ENCODE measurements around the gene NRP2.

The NRP2 gene

GRCh38 chr2:205709319-205709718, 27.0 kb downstream of the NRP2 start:
- no peak for DNase-seq (ENCODE audit: low read depth in 2 of 2)

- DNase-seq (ENCODE audit: low read depth in 2 of 2) = no peak
These were observed 30.2 kb downstream of the NRP2 start for GRCh38 chr2:205712508-205712907.

DNA sequence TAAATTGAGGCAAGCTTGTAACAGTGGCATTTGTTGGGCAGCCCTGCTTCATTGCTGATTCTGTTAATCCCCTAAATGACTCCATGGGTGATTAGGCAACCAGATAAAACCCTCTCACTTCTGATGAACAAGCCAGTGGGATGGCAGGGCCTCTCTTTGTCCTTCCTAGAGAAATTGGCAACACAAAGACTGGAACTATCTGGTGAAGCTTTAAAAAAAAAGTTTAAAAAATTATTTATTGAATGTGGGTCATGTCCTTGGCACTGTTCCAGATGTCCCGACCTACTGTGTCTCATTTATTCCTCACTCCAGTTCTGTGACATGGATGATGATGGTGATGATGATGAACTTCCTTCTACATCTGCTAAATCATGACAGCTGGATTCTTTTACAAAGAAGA, 30.8 kb downstream of the NRP2 start:
- no peak for DNase-seq (ENCODE audit: low read depth in 2 of 2)

DNA sequence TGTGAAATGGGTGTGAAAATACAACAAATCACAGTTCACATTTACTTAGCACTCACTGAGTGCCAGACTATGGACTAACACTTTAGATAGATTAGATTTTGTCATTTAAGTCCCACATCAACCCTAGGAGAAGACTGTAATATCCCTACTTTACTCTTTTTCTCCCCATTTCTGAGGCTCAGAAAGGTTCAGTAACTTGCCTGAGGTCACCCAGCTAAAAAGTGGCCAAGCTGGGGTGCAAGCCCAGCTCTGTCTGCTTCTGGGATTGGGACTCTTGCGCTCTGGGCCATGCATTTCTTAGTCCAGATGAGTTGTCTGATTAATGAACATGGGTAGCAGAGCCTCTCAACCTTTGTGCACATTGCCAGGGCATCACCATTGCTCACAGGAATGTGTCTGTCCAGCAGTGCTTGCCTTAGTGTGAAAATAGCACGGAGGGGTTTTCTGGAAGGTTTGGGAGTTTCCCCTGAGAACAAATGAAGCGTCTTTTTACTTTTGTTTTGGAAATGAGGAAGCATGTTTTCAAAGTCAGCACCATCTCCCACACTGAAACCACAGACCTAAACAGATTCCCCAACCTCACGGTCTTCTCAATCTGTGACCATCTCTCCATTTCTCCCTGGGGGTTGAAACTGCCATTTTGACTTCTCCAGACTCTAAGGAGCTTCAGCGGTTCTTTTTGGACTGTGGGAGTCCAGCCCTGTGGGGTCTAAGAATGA, 31.9 kb downstream of the NRP2 start:
- no peak for DNase-seq (ENCODE audit: low read depth in 2 of 2)

GRCh38 chr2:205714789-205715720, 32.8 kb downstream of the NRP2 start:
- DNase-seq (ENCODE audit: low read depth in 2 of 2) = no peak

- no peak for DNase-seq (ENCODE audit: low read depth in 2 of 2)
These were observed 33.7 kb downstream of the NRP2 start for GRCh38 chr2:205715831-205716525.

- DNase-seq (ENCODE audit: low read depth in 2 of 2) = no peak
These were observed 35.0 kb downstream of the NRP2 start for GRCh38 chr2:205717175-205717846.

GRCh38 chr2:205717999-205718398, 35.7 kb downstream of the NRP2 start:
- no peak for DNase-seq (ENCODE audit: low read depth in 2 of 2)

DNA sequence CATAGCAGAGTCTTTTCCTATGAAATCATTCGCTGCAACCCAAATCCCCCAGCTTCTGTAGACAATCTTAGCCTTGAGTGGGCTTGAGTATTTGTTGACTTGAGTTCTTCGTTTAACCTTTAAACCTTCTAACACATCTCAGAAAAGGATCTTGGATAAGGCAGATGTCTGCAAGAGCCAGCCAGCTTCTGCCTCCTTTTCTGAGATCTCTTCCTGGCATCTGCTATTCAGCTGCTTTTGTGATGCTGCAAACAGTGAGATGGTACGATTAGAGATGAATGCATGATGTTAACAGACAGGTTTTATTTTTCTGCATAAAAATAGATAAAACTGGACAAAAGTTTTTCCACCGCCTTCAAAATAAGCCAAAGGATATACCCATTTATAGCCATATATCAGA, 37.5 kb downstream of the NRP2 start:
- no peak for DNase-seq (ENCODE audit: low read depth in 2 of 2)

DNA sequence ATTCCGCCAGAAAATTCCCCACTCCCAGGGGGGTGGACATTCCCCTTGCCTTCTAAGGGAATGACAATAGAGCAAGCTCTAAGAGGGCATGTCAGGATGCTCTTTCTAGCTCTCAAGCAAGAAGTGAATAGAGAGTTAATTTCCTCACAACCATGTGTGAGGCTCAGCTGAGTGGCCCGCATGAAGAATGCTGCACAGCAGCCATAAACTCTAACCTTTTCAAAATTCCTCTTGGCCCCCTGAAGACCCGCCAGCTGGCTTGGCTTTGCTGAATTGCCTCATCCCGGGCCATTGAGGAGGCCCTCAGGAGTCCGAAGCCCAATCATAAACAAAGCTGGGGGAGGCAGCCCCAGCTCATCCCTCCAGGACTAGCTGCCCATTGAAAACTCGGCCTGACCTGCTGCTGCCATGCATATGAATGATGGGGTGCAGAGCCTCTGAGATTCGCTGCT, 38.2 kb downstream of the NRP2 start:
- DNase-seq (ENCODE audit: low read depth in 2 of 2) = no peak

DNA sequence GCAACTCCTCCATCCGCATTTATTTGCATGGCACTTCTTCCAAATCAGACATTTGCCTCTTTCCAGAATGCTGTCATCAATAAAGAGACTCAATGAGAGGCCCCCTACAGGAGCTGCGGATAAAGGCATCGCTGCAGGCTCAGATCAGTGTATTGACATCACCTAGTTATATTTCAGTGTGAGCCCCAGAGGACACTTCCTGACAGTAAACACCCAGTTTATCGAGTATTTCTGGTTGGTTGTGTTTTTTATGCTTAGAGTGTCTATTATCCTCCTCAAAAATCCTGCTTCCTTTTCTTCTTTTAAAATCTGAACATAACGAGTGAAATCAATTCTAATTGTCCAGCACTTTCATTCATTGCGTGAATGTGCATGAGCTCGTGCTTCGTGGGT, 38.8 kb downstream of the NRP2 start:
- no peak for DNase-seq (ENCODE audit: low read depth in 2 of 2)

GRCh38 chr2:205722283-205722918, 40.1 kb downstream of the NRP2 start:
- DNase-seq (ENCODE audit: low read depth in 2 of 2) = no peak

GRCh38 chr2:205723179-205723578, 40.9 kb downstream of the NRP2 start:
- no peak for DNase-seq (ENCODE audit: low read depth in 2 of 2)

DNA sequence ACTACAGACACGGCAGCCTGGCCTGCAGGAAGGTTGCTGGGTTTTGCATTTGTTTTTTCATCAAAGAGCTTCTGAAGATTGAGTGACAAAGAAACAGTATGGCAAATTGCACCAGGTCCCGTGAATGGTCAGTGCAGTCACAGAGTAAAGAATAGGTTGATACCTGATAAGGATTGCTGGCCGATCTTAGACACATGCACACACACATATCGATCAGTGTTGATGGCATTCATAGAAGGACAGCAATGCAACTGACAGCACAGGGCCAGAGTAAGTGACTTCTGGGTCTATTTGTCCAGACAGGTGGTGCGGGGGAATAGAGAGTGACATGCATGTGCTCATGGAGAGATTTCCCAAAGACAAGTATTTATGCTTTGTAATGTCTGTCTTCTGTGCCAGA, 42.8 kb downstream of the NRP2 start:
- DNase-seq (ENCODE audit: low read depth in 2 of 2) = no peak

DNA sequence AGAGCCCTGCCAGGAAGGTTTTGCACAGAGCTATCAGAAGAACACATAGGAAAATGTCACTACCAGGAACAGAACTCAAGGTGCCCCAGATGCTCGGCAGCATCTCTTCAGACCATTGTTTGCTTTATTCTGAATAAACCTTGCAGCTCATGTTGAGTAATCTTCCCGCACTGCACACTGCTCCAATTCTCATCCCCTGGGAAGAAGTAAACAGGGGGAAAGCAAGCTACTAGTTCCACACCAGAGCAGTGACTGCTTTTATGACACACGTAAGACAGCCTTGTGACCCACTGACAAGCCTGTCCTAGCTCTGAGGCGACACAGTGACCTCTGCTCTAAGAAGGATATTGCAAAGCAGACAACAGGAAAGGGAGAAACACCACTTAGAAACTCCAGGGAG, 44.2 kb downstream of the NRP2 start:
- DNase-seq (ENCODE audit: low read depth in 2 of 2) = no peak

DNA sequence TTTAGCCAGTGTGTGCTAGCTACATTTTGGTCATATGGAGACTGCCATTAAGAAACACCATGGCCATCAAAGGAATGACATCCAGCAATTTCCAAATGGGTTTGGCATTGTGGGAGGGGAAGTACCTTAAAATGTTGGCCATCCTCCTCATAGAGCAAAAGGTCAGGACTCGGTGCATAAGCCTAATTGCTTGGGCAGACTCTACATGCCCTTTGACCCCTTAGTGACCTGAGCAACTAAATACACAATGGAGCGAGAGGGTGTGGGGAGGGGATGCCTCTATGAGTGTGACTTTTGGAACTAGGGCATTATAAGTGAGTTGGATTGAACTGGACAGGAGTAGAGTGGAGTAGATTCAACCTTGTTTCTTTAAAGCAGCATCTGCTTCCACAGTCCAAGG, 44.9 kb downstream of the NRP2 start:
- no peak for DNase-seq (ENCODE audit: low read depth in 2 of 2)

- no peak for DNase-seq (ENCODE audit: low read depth in 2 of 2)
These were observed 46.1 kb downstream of the NRP2 start for GRCh38 chr2:205728366-205728765.

GRCh38 chr2:205730191-205730590, 47.9 kb downstream of the NRP2 start:
- DNase-seq (ENCODE audit: low read depth in 2 of 2) = no peak

GRCh38 chr2:205730701-205731582, 48.6 kb downstream of the NRP2 start:
- no peak for DNase-seq (ENCODE audit: low read depth in 2 of 2)

DNA sequence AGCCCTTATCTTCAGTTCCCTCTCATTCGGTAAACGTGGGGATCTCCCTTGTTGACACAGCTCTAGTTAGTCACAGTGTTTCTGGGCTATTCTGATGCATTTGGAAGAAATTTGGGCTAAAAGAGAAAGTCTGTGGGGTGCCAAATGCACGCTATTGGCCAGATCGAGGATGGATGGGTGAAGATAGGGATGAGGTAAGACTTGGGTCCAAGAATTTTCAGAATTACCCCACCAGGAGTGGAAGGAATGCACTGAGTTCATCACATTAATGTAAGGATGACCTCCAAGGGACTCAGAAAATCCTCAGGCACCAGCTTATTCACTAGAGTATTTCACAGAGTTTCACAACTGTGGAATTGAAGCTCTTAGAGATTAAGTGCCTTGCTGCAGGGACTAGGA, 49.3 kb downstream of the NRP2 start:
- DNase-seq (ENCODE audit: low read depth in 2 of 2) = no peak

All from stimulated activated CD8-positive, alpha-beta memory T cell treated with anti-CD3 and anti-CD28 coated beads, Interleukin-15, amount 100 ng/mL, for 4 hours (primary cell).